Left ventricle myocardium superior (tissue), 1 donor: Measurements from ENCODE around the gene TNRC6C. TPM values are rescaled to one million over a fixed set of nuclear protein-coding genes. Genes with fewer than 3 reads are reported as not detected.
"Not testable (repeated sequence)": the region's sequence is repeated elsewhere in the genome, so short reads cannot be mapped to it uniquely, and the experiment has no call there.

Source experiments
- ATAC-seq: fragments of 200-7000 bp; cut with Tn5 transposase; one replicate; pipeline ENCODE4 v1.9.1; 2020; ENCODE audit warnings: mild to moderate bottlenecking, moderate library complexity
- DNase-seq: peaks from one replicate; pipeline ENCODE4 v3.0.0-alpha.2; 2020
- intact Hi-C: fragments of 100-400 bp; cut with micrococcal nuclease; formaldehyde crosslinking; loops from one replicate; pipeline ENCODE4 v1.11.0; 2022
- total RNA-seq: library from RNA; stranded (reverse); fragmentation: NEBNext Ultra II Directional; extraction: Animal tissue kit (Norgen Biotek cat#: 25700); gene quantifications from one replicate; pipeline ENCODE4 v1.2.1, GENCODE V29; 2021
- donor health status: DM: no; HTN: yes; CAD: no; lungs with severe emphysema.

TNRC6C gene
- total RNA-seq, 1 donor from 2014 or later: 21.2 TPM

DNA sequence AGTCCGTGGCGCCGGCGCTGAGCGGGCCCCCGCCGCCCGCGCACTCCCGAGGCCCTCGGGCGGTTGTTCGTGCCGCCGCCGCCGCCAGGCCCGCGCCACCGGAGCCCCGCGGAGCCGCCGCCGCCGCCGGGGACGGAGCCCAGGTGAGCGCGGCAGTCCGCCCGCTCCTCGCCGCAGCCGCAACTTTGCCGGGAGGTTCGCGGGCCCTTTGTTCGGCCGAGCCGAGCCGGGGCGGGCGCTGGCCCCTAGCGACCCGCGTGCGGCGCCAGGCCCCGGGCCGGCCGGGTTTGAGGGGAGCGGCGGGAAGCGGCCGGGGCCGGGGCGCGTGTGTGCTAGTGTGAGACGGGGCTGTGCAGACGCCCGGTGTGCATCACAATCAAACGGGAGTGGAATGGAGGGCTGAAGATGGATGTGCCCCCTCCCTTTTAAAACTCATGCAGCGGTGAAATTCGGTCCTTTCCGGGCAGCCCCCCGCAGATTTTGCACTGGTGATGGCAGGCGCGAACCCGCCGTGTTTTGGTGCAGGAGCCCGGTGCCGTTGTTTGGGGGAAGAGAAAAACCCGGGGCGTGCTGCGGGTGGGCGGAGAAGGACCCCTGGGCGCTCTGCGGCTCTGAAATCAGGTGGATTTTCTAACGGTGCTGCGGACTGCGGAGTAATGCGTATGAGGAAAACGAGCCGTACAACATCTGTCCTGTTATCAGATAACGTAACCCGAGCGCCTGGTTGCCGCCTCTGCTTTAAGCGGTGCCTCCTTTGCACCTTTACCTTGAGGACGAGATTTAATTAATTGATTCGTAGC lies 823 bp downstream of the TNRC6C start:
- DNase-seq: peak; percentile 49
- ATAC-seq: no peak
- intact Hi-C loops: no loop called here

DNA sequence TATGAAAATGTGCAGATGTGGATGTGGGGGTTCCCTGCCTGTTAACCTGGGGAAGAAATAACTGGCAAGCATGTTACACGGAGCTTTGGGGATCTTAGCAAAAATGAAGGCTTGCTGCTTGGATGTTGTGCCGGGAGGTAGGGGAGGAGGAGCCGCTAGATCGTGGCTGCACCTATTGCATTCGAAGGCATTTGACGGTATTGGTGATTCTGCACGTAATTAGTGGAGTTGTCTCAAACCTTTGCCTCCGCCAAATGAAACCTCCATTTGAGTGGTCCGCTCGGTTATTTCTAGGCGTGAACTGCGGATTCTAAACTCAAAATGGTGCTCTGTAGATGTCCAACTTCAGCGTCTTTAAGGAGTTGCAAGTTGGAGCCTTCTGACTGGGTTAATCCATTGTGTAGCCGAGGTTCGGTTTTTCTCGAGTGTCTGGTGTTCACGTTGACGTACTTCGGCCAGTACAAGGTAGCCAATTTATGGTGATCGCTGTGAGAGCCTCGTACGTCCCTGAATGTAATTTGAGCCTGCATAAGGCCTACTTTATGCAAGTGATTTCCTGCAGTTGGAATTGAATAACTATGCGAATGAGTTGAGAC lies 1.5 kb downstream of the TNRC6C start:
- intact Hi-C loops: no loop called here
- DNase-seq (no peak), ATAC-seq (peak; percentile 1)

DNA sequence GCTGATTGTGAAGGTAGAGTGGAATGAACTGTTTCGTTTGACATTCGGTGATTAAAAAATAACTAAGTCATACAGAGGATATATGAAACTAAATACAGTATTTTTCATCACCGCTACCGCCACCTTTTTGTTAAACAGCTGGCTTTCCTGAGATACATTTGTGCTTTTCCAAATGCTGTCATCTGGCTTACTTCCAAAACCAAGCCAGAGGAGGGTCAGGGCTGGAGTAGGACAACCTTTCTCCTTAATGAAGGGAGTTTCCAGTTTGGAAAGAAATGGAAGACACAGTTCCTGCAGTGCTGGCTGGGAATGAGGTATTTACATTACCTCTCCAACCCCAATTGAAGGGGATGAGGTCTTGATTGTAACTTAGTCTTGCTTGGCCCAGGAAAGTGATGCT lies 3.2 kb downstream of the TNRC6C start:
- DNase-seq: no peak
- ATAC-seq: no peak
- intact Hi-C loops: no loop called here

DNA sequence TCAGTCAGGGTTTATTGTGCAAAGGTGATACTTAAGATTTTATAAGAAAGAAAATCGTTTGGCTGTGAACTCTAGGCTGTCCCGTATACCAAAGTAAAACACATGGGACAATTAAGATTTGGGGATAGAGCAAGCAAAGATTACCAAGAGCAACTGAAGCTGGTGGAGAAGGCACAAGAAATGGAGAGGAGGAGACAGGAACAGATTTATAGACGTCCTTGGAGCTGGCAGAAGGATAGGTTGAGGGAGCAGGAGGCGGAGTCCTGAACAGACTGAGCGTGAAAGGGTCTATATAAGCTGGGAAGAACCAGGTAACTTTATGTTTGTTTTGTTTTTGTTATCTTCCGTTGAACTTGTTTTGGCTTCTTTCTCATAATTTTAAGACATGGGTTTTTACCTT lies 3.8 kb downstream of the TNRC6C start:
- intact Hi-C loops: no loop called here
- ATAC-seq: no peak
- no peak for DNase-seq

DNA sequence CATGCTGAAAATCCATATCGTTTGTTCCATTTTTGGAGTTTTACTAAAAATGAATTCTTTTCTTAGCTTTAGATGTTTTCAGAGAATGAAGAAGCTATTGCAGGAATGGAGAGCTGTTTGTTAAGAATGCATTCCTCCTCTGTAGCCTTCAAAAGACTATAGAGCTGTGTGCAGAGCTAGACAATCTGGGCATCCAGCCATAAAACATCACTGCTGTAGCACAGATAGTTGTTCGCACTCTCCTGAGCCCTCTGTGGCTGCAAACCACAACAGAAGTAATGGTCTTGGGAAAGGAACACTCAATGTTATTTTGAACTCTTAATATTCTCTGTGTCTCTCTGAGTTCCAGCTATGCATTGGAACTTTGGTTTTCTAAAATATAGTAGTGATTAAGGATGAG lies 4.9 kb downstream of the TNRC6C start:
- peak; percentile 38 for DNase-seq
- intact Hi-C loops: no loop called here
- peak; percentile 74 for ATAC-seq

DNA sequence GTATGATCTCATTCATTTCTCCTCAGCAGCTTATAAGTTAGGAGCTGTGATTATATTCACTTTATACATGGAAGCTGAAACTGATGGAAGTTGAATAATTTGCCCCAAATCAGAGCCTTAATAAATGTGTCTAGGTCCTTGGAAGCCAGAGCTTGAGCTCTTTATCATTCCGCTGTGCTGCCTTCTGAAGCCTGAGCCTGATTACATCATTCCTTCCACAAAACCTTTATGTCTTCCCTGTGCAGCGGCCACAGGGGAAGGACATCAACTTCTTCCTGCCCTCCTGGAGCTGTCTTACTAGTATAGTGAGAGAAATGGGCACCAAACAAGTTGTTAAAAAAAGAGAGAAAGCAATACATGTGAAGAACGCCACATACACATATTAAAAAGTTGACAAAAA lies 6.8 kb downstream of the TNRC6C start:
- DNase-seq (no peak), ATAC-seq (no peak)
- intact Hi-C loops: no loop called here

DNA sequence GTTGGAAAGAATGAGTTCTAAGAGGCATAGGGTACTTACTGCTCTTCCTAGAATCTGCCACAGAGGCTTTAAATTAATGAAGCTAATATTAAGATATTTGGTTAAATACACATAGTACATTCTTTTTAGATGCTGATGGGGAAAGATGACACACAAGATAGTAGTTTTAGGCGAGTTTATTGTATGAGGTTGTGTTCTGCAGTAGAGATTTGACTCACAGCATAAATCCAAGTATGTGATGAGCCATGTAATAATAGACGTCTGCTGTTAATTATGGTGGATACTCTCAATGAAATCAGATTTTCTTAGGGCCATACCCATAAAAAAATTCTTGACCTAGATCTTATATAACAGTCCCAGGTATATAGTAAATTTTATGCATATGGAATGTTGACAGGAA lies 8.0 kb downstream of the TNRC6C start:
- no peak for DNase-seq
- intact Hi-C loops: no loop called here
- ATAC-seq: no peak

DNA sequence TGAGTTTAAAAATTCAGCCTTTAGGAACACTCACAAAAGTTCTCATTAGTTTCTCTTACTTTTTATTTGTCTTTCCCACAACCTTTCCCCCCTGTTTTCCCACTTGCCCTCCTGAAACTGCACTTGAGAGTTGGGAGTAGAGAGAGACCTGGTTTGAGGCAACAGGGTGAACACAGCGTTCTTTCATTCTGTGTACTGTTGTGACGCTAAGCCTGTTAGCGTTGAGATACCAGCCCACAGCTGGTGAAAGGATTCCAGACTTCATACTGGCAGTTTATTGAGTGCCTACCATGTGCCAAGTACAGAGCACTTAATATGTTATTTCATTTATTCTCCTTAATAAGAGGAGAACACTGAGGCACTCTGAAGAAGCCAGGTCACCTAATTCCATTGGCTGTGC lies 10.3 kb downstream of the TNRC6C start:
- no peak for DNase-seq
- ATAC-seq: peak; percentile 94
- intact Hi-C loops: no loop called here

DNA sequence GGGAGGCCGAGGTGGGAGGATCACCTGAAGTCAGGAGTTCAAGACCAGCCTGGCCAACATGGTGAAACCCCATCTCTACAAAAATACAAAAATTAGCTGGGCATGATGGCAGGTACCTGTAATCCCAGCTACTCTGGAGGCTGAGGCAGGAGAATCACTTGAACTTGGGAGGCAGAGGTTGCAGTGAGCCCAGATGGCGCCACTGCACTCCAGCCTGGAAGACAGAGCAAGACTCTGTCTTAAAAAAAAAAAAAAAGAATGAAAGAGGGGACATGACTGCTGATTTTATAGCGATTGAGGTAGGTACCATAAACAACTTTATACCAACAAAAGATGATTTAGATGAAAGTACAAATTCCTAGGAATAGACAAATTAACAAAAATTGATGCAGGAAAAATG lies 13.8 kb downstream of the TNRC6C start:
- ATAC-seq, DNase-seq, intact Hi-C loops: not testable (repeated sequence)

DNA sequence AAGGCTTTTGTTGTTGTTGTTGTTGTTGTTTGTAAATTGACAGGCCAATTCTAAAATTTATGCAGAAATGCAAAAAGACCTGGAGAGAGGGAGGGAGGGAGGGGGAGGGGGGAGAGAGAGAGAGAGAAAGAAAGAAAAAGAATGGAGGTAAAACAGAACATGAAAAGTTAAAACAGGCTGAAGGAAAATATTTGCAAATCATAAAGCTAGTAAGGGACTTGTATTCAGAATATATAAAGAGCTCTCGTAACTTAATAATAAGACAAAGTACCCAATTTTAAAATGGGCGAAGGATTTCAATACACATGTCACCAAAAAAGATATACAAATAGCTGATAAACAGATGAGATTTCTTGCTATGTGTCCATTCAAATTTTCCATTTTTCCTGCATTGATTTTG lies 15.4 kb downstream of the TNRC6C start:
- intact Hi-C loops: no loop called here
- DNase-seq: no peak
- no peak for ATAC-seq

DNA sequence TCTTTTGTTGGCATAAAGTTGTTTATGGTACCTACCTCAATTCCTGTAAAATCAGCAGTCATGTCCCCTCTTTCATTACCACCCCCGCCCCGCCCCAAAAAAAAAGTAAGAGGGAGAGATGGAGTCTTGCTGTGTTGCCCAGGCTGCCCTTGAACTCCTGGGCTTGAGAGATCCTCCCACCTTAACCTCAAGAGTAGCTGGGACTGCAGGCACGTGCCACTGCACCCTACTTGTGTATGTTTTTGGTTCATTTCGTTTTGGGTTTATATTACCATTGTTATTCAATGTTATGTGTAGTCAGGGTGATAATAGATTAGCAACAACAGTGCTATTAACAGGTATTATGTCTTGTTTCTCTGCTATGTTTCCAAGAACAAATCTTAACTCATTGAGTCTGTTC lies 15.9 kb downstream of the TNRC6C start:
- no peak for DNase-seq
- no peak for ATAC-seq
- intact Hi-C loops: no loop called here

DNA sequence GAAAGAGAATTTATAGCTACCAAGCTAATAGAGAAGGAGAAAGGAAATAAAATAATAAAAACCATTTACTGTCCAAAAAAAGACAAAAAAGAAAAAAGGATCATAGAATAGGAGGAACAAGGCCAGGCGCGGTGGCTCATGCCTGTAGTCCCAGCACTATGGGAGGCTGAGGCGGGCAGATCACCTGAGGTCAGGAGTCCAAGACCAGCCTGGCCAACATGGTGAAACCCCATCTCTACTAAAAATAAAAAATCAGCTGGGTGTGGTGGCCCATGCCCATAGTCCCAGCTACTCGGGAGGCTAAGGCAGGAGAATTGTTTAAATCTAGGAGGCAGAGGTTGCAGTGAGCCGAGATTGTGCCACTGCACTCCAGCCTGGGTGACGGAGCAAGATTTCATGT lies 23.9 kb downstream of the TNRC6C start:
- ATAC-seq, DNase-seq, intact Hi-C loops: not testable (repeated sequence)

DNA sequence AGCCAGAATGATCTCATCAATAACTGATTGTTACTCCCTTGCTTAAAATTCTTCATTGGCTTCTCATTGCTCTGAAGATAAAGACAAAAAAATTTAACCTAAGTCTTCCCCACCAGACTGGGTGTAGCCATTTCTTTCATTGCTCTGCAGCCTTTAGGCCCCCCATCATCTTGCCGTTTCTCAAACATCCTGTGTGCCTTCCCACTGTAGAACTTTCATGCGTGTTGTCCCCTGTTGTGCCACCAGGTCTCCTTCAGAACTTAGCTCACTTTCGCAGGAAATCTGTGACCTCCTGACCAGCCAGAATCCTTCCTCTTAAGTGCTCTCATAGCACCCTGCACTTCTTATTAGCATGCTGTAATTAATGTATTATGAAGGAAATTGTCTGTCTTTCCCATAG lies 31.8 kb downstream of the TNRC6C start:
- DNase-seq (no peak), ATAC-seq (no peak)
- intact Hi-C loops: no loop called here

DNA sequence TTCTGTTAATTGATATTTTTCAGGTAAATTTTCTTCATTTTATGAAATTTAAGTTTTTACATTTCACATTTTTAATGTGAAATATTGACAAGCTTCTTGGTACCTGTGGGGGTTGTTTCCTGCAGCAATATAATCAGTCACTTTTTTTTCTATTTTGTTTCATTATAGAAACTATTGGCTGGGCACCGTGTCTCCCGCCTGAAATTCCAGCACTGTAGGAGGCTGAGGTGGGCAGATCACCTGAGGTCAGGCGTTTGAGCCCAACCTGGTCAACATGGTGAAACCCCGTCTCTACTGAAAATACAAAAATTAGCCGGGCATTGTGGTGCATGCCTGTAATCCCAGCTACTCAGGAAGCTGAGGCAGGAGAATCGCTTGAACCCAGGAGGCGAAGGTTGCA lies 35.2 kb downstream of the TNRC6C start:
- intact Hi-C loops, DNase-seq, ATAC-seq: not testable (repeated sequence)

DNA sequence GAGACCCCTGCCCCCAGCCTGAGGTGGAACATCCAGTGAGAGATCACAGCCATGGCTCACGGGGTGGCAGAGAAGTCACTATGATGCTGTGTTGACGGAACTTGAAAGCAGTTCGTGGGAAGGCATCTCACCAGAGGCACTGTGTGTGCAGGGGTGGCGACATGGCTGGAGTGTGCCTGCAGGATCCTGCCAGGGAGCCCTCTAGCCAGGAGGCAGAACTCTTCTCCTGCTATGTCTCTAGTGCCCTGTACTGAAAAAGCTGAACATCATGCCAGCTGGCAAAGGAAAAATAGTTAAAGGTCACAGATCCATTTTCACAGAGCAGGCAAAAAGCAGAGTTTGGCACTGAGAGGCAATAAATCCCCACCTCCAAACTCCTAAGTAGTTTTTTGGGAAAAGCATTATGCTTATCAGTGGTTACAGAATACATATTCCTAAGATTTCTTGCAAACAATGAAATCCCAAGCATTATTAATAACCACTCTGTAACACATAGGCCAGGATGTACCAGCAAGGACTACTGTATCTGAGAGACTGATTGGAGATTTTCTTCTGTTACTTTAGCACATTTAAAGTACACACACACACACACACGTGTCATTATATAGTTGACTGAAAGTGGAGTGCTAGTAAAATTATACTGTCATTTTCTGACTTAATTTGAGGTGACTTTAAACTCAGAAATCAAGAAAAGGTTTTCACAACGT lies 36.8 kb downstream of the TNRC6C start:
- ATAC-seq (peak; percentile 98), DNase-seq (peak; percentile 82)
- intact Hi-C loops: no loop called here

DNA sequence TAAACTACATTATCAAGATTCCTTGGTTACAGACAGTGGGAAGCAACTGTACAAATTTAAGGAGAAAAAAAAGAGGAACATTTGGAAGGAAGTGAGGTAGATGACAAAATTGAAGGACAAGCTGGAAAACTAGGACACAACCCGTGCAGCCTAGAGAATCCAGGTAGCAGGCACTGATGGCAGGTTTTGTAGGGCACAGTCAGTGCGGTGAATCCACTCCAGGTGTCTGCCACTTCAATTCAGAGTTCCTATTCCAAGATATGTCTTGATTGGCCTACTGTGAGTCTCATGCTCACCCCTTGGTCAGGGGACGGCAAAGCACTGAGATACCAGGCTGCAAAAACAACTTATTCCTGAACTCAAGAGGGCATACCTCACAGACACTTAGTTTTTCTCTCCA lies 37.8 kb downstream of the TNRC6C start:
- intact Hi-C loops: no loop called here
- DNase-seq (no peak), ATAC-seq (peak; percentile 9)

DNA sequence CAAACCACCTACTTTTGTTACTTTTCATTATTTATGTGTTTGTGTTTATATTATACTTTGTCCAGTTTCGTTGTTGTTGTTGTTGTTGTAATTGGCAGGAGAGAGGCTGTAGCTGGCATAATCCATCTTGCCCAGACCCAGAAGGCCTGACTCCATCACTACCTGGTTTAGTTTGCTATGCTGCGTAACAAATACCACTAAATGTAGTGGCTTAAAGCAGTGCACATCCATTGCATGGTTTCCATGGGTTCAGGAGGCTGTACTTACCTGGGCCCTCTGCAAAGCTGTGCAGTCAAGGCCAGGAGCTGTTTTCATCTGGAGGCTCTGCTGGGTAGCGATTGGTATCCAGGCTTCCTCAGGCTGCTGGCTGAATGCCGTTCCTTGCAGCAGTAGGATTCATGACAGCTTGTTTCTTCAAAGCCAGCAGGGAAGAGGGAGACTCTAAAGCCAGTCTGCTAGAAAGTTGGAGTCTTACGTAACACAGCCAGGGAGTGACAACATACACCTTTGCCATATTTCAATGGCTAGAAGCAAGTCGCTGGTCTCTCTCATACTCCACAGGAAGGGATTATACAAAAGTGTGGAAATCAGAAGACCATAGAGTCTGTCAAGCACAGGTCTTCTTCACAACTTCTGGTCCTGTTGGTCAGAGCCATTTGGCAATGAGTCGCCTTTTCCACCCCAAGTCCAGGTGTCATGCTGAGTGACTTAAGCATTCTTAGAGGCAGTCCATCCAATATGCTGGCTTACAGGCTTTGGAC lies 41.1 kb downstream of the TNRC6C start:
- ATAC-seq (no peak), DNase-seq (no peak)
- intact Hi-C loops: no loop called here

DNA sequence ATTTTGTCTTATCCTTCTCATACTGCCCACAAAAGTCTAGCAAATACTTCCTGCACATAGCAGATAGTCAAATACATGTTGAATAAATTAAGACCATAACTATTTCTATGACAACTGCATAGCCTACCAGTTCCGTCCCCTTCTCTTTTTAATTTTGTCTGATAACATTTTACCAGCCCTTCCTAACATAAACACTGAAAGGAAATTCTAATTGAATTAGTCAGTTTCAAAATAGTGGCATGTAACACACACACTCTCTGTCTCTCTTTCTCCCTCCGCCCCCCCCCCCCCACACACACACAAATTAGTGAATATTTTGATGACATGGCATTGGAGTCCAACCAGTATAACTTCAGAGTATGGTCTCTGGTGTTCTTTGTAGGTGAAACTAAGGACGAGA lies 41.8 kb downstream of the TNRC6C start:
- ATAC-seq: no peak
- no peak for DNase-seq
- intact Hi-C loops: no loop called here

DNA sequence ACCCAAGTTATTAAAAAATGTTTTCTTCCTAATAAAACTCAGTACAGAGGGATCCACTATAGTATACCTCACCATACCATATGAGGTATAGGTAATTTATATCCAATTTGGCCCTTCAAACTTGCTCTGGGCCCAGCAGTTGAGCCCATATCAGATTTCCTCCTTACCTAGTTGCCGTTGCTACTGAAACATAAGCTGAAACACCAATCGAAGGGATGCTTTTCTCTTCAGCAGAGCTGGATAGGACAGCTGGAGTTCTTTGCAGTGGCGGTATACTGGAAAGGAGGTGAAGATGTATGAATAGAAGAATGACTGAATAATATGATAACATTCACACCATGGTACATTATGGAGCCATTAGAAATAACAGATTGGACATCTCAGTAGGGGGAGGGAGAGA lies 42.7 kb downstream of the TNRC6C start:
- peak; percentile 29 for ATAC-seq
- intact Hi-C loops: no loop called here
- DNase-seq: no peak

DNA sequence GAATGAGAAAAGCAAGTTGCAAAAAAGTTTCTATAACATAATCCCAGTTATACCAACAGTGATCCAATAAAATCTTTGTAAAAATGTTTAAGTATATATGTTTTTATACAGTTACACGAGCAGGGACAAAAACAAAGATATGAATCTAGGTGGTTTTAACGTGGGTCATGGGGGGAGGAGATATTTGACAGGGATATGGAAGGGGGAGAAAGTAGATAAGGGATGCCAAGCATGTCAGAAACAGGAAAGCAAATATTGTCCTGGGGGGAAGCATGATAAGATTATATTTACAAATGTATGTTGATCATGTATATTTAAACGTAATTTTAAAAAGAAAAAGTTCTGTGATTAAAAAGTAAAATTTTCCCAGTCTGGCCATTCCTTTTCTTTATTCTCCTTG lies 43.1 kb downstream of the TNRC6C start:
- ATAC-seq: no peak
- no peak for DNase-seq
- intact Hi-C loops: no loop called here
